Measurements from ENCODE around the gene CCDC91. TPM values are rescaled to one million over a fixed set of nuclear protein-coding genes. Genes with fewer than 3 reads are reported as not detected.

Gene CCDC91
- total and polyA plus RNA-seq, 9 of the 15 experiments (the other 6 are each of a cell fraction or from before 2014, with no cell fraction given): 10.1 to 31.1 (median 26.3) TPM

DNA sequence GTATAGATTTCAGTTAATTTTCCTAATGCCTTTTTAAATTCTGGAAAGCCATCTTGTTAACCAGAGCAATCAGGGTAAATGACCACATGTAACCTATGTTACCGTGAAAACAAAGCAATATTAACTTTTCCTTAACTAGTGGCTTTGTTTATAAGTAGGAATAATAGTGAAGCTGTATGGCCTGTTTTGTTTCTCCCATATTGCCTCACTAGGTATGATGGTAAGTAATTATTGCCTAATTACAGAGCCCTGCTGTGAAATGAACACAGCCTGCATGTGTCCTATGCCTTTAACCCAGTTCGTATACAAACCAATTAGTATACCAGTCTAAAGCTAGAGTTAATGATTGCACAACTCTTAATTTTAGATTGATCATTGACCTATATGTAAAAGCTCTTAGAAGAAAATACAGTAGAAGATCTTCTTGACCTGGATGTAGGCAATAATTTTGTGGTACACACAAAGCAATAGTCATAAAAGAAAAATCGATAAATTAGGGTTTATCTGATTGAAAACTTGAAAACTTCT is 249.9 kb downstream of the CCDC91 start:
- ATAC-seq: no peak
- no peak overlapping the region for H3K27ac ChIP-seq (ENCODE audit: extremely low read depth, low read depth, low read length)
- no peaks in the 10 kb centered on the region for H3K4me1 ChIP-seq (replicated peaks in 1 of 2; ENCODE audit: control insufficient read depth in 2 of 2, insufficient read depth in 2 of 2, low read length in 2 of 2)
- no peak for FAIRE-seq
- TF ChIP-seq NCOR1 (IDR thresholded peaks at IDR 0.05) (no peak), CEBPG (CRISPR knock-in tag; IDR thresholded peaks at IDR 0.05) (no peak), CEBPG (tag; conservative IDR thresholded peaks at IDR 0.05 in 1 of 2, IDR thresholded peaks at IDR 0.05 in 1 of 2) (peak in 1 of 2 experiments; percentile 52; a peak in 2 of 4 replicates), NR3C1 (CRISPR knock-in tag; IDR thresholded peaks at IDR 0.05) (no peak), RFX5 (IDR thresholded peaks at IDR 0.05; ENCODE audit: low read depth, low read length) (no peak), CEBPB (tag; IDR thresholded peaks at IDR 0.05) (peak; percentile 73), MXI1 (IDR thresholded peaks at IDR 0.05; ENCODE audit: low read depth, low read length) (no peak)
- no peaks in the 10 kb centered on the region for H3K27me3 ChIP-seq (ENCODE audit: control insufficient read depth in 2 of 2, insufficient read depth in 2 of 2, low read length in 2 of 2)
- H3K4me2 ChIP-seq (ENCODE audit: insufficient read depth, low read length): no peak overlapping the region
- WGBS (ENCODE audit: insufficient coverage, low coverage, missing lambda C conversion rate): 72% methylated on average over 3 of the region's 3 CpGs
- H3K9me1 ChIP-seq (ENCODE audit: control insufficient read depth, insufficient read depth, low read length): no peaks in the 10 kb centered on the region
- intact Hi-C loops (cut with micrococcal nuclease) (no loop called here), in situ Hi-C loops (cut with MboI) (no loop called here)
- ChIA-PET CTCF (ENCODE audit: low intra/inter-chr PET ratio) (no interaction called here), POLR2A (no interaction called here)
- no TSS peak for BruUV-seq (replicated peaks)
- no peaks in the 10 kb centered on the region for H3K36me3 ChIP-seq (ENCODE audit: control insufficient read depth, insufficient read depth, low read length)
- no peaks in the 10 kb centered on the region for H3K79me2 ChIP-seq (ENCODE audit: control insufficient read depth, insufficient read depth, low read length)
- H3K4me3 ChIP-seq: no peak overlapping the region
- H3K9ac ChIP-seq (ENCODE audit: insufficient read depth in 1 of 2, low read depth in 2 of 2, low read length in 2 of 2): no peak overlapping the region
- H4K20me1 ChIP-seq (replicated peaks; ENCODE audit: control insufficient read depth, insufficient read depth, low read length): no peaks in the 10 kb centered on the region
- H2AFZ ChIP-seq (ENCODE audit: low read depth, low read length): no peak overlapping the region
- H3K9me3 ChIP-seq (replicated peaks; ENCODE audit: control insufficient read depth, insufficient read depth, low read depth, low read length): no peaks in the 10 kb centered on the region
- no peak for DNase-seq (ENCODE audit: extremely low read depth in 1 of 4, low spot score in 3 of 4)

- ATAC-seq (no peak), DNase-seq (ENCODE audit: extremely low read depth in 1 of 4, low spot score in 3 of 4) (no peak), FAIRE-seq (no peak)
- intact Hi-C loops (cut with micrococcal nuclease) (no loop called here), in situ Hi-C loops (cut with MboI) (no loop called here)
- no peak overlapping the region for H3K9ac ChIP-seq (ENCODE audit: insufficient read depth in 1 of 2, low read depth in 2 of 2, low read length in 2 of 2)
- TF ChIP-seq ZC3H8 (IDR thresholded peaks at IDR 0.05) (no peak), MYC (IDR thresholded peaks at IDR 0.05; ENCODE audit: low read depth, low read length) (no peak), MYC (CRISPR knock-in tag; IDR thresholded peaks at IDR 0.05; ENCODE audit: borderline replicate concordance, low read depth) (no peak), MEF2D (tag; conservative IDR thresholded peaks at IDR 0.05; ENCODE audit: low read depth) (no peak), TRIM24 (IDR thresholded peaks at IDR 0.05) (no peak), SP2 (IDR thresholded peaks at IDR 0.05; ENCODE audit: extremely low read depth, low read depth, low read length, poor library complexity, severe bottlenecking) (no peak), FIP1L1 (IDR thresholded peaks at IDR 0.05; ENCODE audit: low read depth, low read length, poor library complexity, severe bottlenecking) (no peak), HIVEP1 (CRISPR knock-in tag; IDR thresholded peaks at IDR 0.05) (no peak), RBFOX2 (IDR thresholded peaks at IDR 0.05; ENCODE audit: low read depth, low read length) (no peak), ZNF764 (CRISPR knock-in tag; IDR thresholded peaks at IDR 0.05; ENCODE audit: low read depth) (no peak), SMC3 (conservative IDR thresholded peaks at IDR 0.05; ENCODE audit: insufficient read depth, low read depth, low read length) (no peak), STAG1 (CRISPR knock-in tag; IDR thresholded peaks at IDR 0.05; ENCODE audit: borderline replicate concordance) (no peak), BRD4 (IDR thresholded peaks at IDR 0.05) (no peak)
- H3K4me2 ChIP-seq (ENCODE audit: insufficient read depth, low read length): no peak overlapping the region
- H3K4me3 ChIP-seq: no peak overlapping the region
- no peak overlapping the region for H2AFZ ChIP-seq (ENCODE audit: low read depth, low read length)
- H3K9me1 ChIP-seq (ENCODE audit: control insufficient read depth, insufficient read depth, low read length): no peaks in the 10 kb centered on the region
- no TSS peak for BruUV-seq (replicated peaks)
- ChIA-PET CTCF (ENCODE audit: low intra/inter-chr PET ratio) (no interaction called here), POLR2A (no interaction called here)
- H3K27ac ChIP-seq (ENCODE audit: extremely low read depth, low read depth, low read length): no peak overlapping the region
- no peaks in the 10 kb centered on the region for H3K27me3 ChIP-seq (ENCODE audit: control insufficient read depth in 2 of 2, insufficient read depth in 2 of 2, low read length in 2 of 2)
- H3K9me3 ChIP-seq (replicated peaks; ENCODE audit: control insufficient read depth, insufficient read depth, low read depth, low read length): no peaks in the 10 kb centered on the region
- H3K4me1 ChIP-seq (replicated peaks in 1 of 2; ENCODE audit: control insufficient read depth in 2 of 2, insufficient read depth in 2 of 2, low read length in 2 of 2): no peaks in the 10 kb centered on the region
- no peaks in the 10 kb centered on the region for H3K36me3 ChIP-seq (ENCODE audit: control insufficient read depth, insufficient read depth, low read length)
- no peaks in the 10 kb centered on the region for H3K79me2 ChIP-seq (ENCODE audit: control insufficient read depth, insufficient read depth, low read length)
- 42% methylated on average over 4 of the region's 4 CpGs for WGBS (ENCODE audit: insufficient coverage, low coverage, missing lambda C conversion rate)
- H4K20me1 ChIP-seq (replicated peaks; ENCODE audit: control insufficient read depth, insufficient read depth, low read length): no peaks in the 10 kb centered on the region
Observed at GRCh38 chr12:28442101-28442500, 251.8 kb downstream of the CCDC91 start.
